Measurements from ENCODE around the gene CLIP1.

CLIP1 gene

DNA sequence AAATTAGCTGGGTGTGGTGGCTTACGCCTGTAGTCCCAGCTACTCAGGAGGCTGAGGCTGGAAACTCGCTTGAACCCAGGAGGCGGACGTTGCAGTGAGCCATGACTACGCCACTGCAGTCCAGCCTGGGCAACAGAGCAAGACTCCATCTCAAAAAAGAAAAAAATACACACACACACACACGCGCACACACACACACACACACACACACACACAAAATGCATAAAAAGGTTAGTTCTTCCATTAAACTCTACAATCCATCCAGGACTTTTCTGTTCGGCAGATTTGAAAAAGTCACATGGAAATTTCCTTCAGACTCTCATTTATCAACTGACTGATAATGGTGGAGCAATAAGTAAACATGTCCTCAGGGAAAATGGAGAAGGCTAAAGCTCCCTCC, 147.0 kb downstream of the CLIP1 start:
- no peaks in the 10 kb centered on the region for H3K27me3 ChIP-seq (ENCODE audit: insufficient read depth, poor library complexity, severe bottlenecking)

DNA sequence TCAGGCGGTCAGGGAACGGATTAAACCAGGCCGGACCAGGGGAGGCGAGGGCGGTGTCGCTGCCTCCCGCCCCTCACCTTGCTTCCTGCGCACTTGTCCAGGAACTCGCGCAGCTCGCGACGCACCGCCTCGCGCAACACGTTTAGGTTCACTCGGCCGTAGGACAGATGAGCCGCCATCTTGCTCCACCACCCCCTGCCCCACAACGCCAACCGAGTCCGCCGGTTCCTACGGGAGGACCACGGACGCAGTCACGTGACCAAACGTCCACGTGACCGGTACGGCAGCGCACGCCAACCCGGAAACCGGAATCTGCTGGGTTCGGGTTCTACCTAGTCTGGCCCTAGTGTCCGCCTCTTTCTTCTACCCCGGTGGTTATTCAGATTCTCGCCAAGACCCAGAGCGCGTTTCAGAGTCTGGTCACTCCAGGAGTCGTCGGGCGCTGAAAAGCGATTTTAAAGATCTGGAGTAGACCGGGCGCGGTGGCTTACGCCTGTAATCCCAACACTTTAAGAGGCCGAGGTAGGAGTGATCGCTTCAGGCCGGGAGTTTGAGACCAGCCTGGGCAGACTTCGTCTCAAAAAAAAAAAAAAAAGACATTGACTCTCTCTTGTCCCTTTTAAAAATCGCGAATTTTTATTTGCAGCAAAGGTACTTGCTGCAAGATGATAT, 156.1 kb downstream of the CLIP1 start, which contains the start of gene VPS33A:
VPS33A (minus strand) TSS at position 265 of the 672 bp plus-strand sequence; CDS start at position 179, 86 bp downstream.
- H3K4me3 ChIP-seq (replicated peaks; ENCODE audit: insufficient read depth, low read length): peak within 1 kb of the TSS; percentile 94
- TF ChIP-seq, protein P1, sequence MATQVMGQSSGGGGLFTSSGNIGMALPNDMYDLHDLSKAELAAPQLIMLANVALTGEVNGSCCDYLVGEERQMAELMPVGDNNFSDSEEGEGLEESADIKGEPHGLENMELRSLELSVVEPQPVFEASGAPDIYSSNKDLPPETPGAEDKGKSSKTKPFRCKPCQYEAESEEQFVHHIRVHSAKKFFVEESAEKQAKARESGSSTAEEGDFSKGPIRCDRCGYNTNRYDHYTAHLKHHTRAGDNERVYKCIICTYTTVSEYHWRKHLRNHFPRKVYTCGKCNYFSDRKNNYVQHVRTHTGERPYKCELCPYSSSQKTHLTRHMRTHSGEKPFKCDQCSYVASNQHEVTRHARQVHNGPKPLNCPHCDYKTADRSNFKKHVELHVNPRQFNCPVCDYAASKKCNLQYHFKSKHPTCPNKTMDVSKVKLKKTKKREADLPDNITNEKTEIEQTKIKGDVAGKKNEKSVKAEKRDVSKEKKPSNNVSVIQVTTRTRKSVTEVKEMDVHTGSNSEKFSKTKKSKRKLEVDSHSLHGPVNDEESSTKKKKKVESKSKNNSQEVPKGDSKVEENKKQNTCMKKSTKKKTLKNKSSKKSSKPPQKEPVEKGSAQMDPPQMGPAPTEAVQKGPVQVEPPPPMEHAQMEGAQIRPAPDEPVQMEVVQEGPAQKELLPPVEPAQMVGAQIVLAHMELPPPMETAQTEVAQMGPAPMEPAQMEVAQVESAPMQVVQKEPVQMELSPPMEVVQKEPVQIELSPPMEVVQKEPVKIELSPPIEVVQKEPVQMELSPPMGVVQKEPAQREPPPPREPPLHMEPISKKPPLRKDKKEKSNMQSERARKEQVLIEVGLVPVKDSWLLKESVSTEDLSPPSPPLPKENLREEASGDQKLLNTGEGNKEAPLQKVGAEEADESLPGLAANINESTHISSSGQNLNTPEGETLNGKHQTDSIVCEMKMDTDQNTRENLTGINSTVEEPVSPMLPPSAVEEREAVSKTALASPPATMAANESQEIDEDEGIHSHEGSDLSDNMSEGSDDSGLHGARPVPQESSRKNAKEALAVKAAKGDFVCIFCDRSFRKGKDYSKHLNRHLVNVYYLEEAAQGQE (IDR thresholded peaks at IDR 0.05; ENCODE audit: insufficient replicate concordance, low read depth): no peak
- TF ChIP-seq SPI1 (IDR thresholded peaks at IDR 0.05; ENCODE audit: borderline replicate concordance, low read depth) (no peak), POLR2AphosphoS5 (IDR thresholded peaks at IDR 0.05; ENCODE audit: low read depth) (peak; percentile 95), GABPA (IDR thresholded peaks at IDR 0.05; ENCODE audit: low read depth) (peak; percentile 57)
- TF ChIP-seq, protein P2, sequence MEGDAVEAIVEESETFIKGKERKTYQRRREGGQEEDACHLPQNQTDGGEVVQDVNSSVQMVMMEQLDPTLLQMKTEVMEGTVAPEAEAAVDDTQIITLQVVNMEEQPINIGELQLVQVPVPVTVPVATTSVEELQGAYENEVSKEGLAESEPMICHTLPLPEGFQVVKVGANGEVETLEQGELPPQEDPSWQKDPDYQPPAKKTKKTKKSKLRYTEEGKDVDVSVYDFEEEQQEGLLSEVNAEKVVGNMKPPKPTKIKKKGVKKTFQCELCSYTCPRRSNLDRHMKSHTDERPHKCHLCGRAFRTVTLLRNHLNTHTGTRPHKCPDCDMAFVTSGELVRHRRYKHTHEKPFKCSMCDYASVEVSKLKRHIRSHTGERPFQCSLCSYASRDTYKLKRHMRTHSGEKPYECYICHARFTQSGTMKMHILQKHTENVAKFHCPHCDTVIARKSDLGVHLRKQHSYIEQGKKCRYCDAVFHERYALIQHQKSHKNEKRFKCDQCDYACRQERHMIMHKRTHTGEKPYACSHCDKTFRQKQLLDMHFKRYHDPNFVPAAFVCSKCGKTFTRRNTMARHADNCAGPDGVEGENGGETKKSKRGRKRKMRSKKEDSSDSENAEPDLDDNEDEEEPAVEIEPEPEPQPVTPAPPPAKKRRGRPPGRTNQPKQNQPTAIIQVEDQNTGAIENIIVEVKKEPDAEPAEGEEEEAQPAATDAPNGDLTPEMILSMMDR (IDR thresholded peaks at IDR 0.05; ENCODE audit: insufficient read depth, low read length): no peak
- peak within 1 kb of the TSS; percentile 82 for H3K27ac ChIP-seq (replicated peaks)
- DNase-seq (ENCODE audit: low read depth in 1 of 2, low spot score in 1 of 2): peak; percentile 97 to 99
- no peaks in the 10 kb centered on the region for H3K27me3 ChIP-seq (ENCODE audit: insufficient read depth, poor library complexity, severe bottlenecking)

More for the DNA sequence above, 147.0 kb downstream of the CLIP1 start:
- no peak for DNase-seq (ENCODE audit: low read depth in 1 of 2, low spot score in 1 of 2)
- Histone ChIP-seq H3K27ac (replicated peaks) (peak overlapping the region; percentile 70), H3K4me3 (replicated peaks; ENCODE audit: insufficient read depth, low read length) (no peak overlapping the region)
- TF ChIP-seq GABPA (IDR thresholded peaks at IDR 0.05; ENCODE audit: low read depth) (no peak), SPI1 (IDR thresholded peaks at IDR 0.05; ENCODE audit: borderline replicate concordance, low read depth) (no peak), POLR2AphosphoS5 (IDR thresholded peaks at IDR 0.05; ENCODE audit: low read depth) (no peak)
- TF ChIP-seq, protein P2 (IDR thresholded peaks at IDR 0.05; ENCODE audit: insufficient read depth, low read length): no peak
- TF ChIP-seq, protein P1 (IDR thresholded peaks at IDR 0.05; ENCODE audit: insufficient replicate concordance, low read depth): no peak

DNA sequence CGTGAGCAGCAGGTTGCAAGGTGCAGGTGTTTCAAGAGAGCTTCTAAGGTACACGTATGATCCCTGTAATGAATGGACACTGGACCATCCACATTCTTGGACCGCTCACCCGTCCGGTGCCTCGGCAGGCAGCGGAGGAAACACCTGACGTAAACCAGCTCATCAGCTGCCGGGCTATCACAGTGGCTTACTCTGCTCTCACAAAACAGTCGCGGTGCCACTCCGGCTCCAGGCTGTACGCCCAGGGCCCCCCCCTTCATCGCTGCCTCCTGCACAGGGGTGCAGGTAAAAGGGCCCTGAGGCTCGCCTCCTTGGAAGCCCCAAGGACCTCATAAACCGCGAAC, 156.6 kb downstream of the CLIP1 start:
- Histone ChIP-seq H3K27ac (replicated peaks) (peak overlapping the region; percentile 82), H3K4me3 (replicated peaks; ENCODE audit: insufficient read depth, low read length) (peak overlapping the region; percentile 94), H3K27me3 (ENCODE audit: insufficient read depth, poor library complexity, severe bottlenecking) (no peaks in the 10 kb centered on the region)
- TF ChIP-seq, protein P1 (IDR thresholded peaks at IDR 0.05; ENCODE audit: insufficient replicate concordance, low read depth): no peak
- TF ChIP-seq SPI1 (IDR thresholded peaks at IDR 0.05; ENCODE audit: borderline replicate concordance, low read depth) (no peak), GABPA (IDR thresholded peaks at IDR 0.05; ENCODE audit: low read depth) (no peak), POLR2AphosphoS5 (IDR thresholded peaks at IDR 0.05; ENCODE audit: low read depth) (no peak)
- TF ChIP-seq, protein P2 (IDR thresholded peaks at IDR 0.05; ENCODE audit: insufficient read depth, low read length): no peak
- DNase-seq (ENCODE audit: low read depth in 1 of 2, low spot score in 1 of 2): no peak
